ENCODE data around the gene ABCC5.
"Not testable (repeated sequence)": the region's sequence is repeated elsewhere in the genome, so short reads cannot be mapped to it uniquely, and the experiment has no call there.

ABCC5 gene

GRCh38 chr3:184016811-184017671 is 643 bp downstream of the ABCC5 start:
- TF ChIP-seq CTCF (IDR thresholded peaks at IDR 0.05; ENCODE audit: control insufficient read depth, insufficient read depth, low read depth, low read length, missing control alignments), result peak; percentile 35

GRCh38 chr3:184016169-184016570 is 1.5 kb downstream of the ABCC5 start:
- DNase-seq (ENCODE audit: low read depth), result no peak
- H3K4me3 ChIP-seq (ENCODE audit: control insufficient read depth, low read depth, low read length), result no peak overlapping the region
- TF ChIP-seq CTCF (IDR thresholded peaks at IDR 0.05; ENCODE audit: control insufficient read depth, insufficient read depth, low read depth, low read length, missing control alignments), result no peak

More at GRCh38 chr3:184016811-184017671, 643 bp downstream of the ABCC5 start:
- DNase-seq (ENCODE audit: low read depth), result no peak
- peak overlapping the region; percentile 97 for H3K4me3 ChIP-seq (ENCODE audit: control insufficient read depth, low read depth, low read length)

- DNase-seq (ENCODE audit: low read depth), result no peak
- TF ChIP-seq CTCF (IDR thresholded peaks at IDR 0.05; ENCODE audit: control insufficient read depth, insufficient read depth, low read depth, low read length, missing control alignments), result no peak
- no peak overlapping the region for H3K4me3 ChIP-seq (ENCODE audit: control insufficient read depth, low read depth, low read length)
These were observed 2.2 kb downstream of the ABCC5 start for GRCh38 chr3:184015381-184016019.

GRCh38 chr3:184011937-184012889 is 5.5 kb downstream of the ABCC5 start:
- TF ChIP-seq CTCF (IDR thresholded peaks at IDR 0.05; ENCODE audit: control insufficient read depth, insufficient read depth, low read depth, low read length, missing control alignments), result no peak
- no peak overlapping the region for H3K4me3 ChIP-seq (ENCODE audit: control insufficient read depth, low read depth, low read length)
- DNase-seq (ENCODE audit: low read depth), result no peak

- H3K4me3 ChIP-seq (ENCODE audit: control insufficient read depth, low read depth, low read length), result no peak overlapping the region
- no peak for DNase-seq (ENCODE audit: low read depth)
- no peak for TF ChIP-seq CTCF (IDR thresholded peaks at IDR 0.05; ENCODE audit: control insufficient read depth, insufficient read depth, low read depth, low read length, missing control alignments)
These were observed 6.3 kb downstream of the ABCC5 start for GRCh38 chr3:184011230-184011876.

GRCh38 chr3:184008161-184008560 is 9.5 kb downstream of the ABCC5 start:
- H3K4me3 ChIP-seq (ENCODE audit: control insufficient read depth, low read depth, low read length), result no peak overlapping the region
- DNase-seq (ENCODE audit: low read depth), result no peak
- TF ChIP-seq CTCF (IDR thresholded peaks at IDR 0.05; ENCODE audit: control insufficient read depth, insufficient read depth, low read depth, low read length, missing control alignments), result no peak

- not testable (repeated sequence) for DNase-seq (ENCODE audit: low read depth); H3K4me3 ChIP-seq (ENCODE audit: control insufficient read depth, low read depth, low read length)
These were observed 10.4 kb downstream of the ABCC5 start for GRCh38 chr3:184007143-184007813.
